SU-DHL-6 (cell line): ENCODE results near the gene P2RX3.

Experiments used
- H2AFZ ChIP-seq: fragments of 200-600 bp; sonication (generic); 2 replicates; pipeline ENCODE4 v1.6.1; 2014; ENCODE audit warnings: low read depth, mild to moderate bottlenecking, moderate library complexity, mixed read lengths, antibody characterized with exemption, low read length; ENCODE audit not compliant: severe bottlenecking
- H3F3A ChIP-seq: fragments of 200-600 bp; shearing (Covaris generic); 2 replicates; pipeline ENCODE4 v1.6.0; 2016; ENCODE audit warnings: antibody characterized with exemption, mild to moderate bottlenecking; ENCODE audit not compliant: insufficient read depth
- H3K27ac ChIP-seq: fragments of 200-600 bp; sonication (generic); 2 replicates; pipeline ENCODE4 v1.5.1; 2016; ENCODE audit warnings: low read depth, mild to moderate bottlenecking, low read length, moderate library complexity, mixed read lengths
- H3K27me3 ChIP-seq: fragments of 200-600 bp; sonication (generic), shearing (Covaris generic); 2 replicates; pipeline ENCODE4 v1.6.0; 2014; ENCODE audit warnings: mild to moderate bottlenecking, low read length
- H3K36me3 ChIP-seq: fragments of 200-600 bp; sonication (generic); 2 replicates; pipeline ENCODE4 v1.6.1; 2014; ENCODE audit warnings: mild to moderate bottlenecking, low read length, mixed read lengths
- H3K4me2 ChIP-seq: fragments of 300-600, 200-600 bp; shearing (Covaris generic), sonication (generic); 2 replicates; pipeline ENCODE4 v1.6.0; 2014; ENCODE audit warnings: low read length, low read depth, mild to moderate bottlenecking; ENCODE audit not compliant: poor library complexity, severe bottlenecking
- H3K4me3 ChIP-seq: fragments of 200-600 bp; sonication (generic); 2 replicates; pipeline ENCODE4 v1.5.1; 2014; ENCODE audit warnings: antibody characterized with exemption, low read length, mild to moderate bottlenecking, mixed read lengths; ENCODE audit not compliant: insufficient read depth, poor library complexity, severe bottlenecking
- H3K79me2 ChIP-seq: fragments of 200-600 bp; sonication (generic); 2 replicates; pipeline ENCODE4 v1.6.1; 2014; ENCODE audit warnings: mild to moderate bottlenecking, low read length, moderate library complexity; ENCODE audit not compliant: insufficient read depth
- H3K9ac ChIP-seq: fragments of 200-600 bp; sonication (generic); 2 replicates; pipeline ENCODE4 v1.7.0; 2014; ENCODE audit warnings: mild to moderate bottlenecking, low read length
- H3K9me2 ChIP-seq: fragments of 200-600 bp; sonication (generic); replicated peaks from 2 replicates; pipeline ENCODE4 v1.6.1; 2014; ENCODE audit warnings: low read length; ENCODE audit not compliant: insufficient read depth
- H3K9me3 ChIP-seq: fragments of 200-600 bp; sonication (generic); 2 replicates; pipeline ENCODE4 v1.6.1; 2014; ENCODE audit warnings: low read length, mixed read lengths; ENCODE audit not compliant: insufficient read depth
- H4K20me1 ChIP-seq: fragments of 200-600 bp; sonication (generic); 2 replicates; pipeline ENCODE4 v1.6.1; 2014; ENCODE audit warnings: low read depth, mild to moderate bottlenecking, antibody characterized with exemption, low read length, moderate library complexity, mixed read lengths
- EZH2phosphoT487 ChIP-seq: fragments of 200-600 bp; sonication (generic), shearing (Covaris generic); conservative IDR thresholded peaks from 2 replicates; pipeline ENCODE4 v1.6.1; 2018; ENCODE audit warnings: mild to moderate bottlenecking, antibody characterized with exemption, low read length, moderate library complexity, mixed read lengths
- TF ChIP-seq, protein P1 (sequence below): fragments of 200-600 bp; sonication (generic); IDR thresholded peaks from one replicate; pipeline ENCODE4 v1.5.1; 2017; ENCODE audit warnings: antibody characterized with exemption, mild to moderate bottlenecking, low read length, moderate library complexity; ENCODE audit not compliant: insufficient read depth, poor library complexity, severe bottlenecking

Gene P2RX3

DNA sequence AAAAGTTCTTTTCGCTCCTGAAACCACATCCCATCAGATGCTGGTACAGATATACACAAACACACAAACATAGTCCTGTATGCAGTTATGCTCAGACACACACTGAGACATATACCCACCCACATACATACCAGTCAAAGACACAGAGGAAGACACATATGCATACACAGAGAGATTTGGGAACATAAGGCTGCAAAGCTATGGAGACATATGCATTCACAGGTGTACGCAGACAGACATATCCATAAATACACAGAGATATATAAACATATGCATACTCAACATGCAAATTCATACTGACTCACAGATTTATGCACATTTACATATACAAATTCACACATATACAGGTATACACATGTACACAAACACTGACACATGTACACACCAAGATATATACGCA lies 36.8 kb downstream of the P2RX3 start:
- Histone ChIP-seq H2AFZ (no peak overlapping the region), H3F3A (no peaks in the 10 kb centered on the region), H3K4me2 (no peak overlapping the region), H3K9me3 (no peaks in the 10 kb centered on the region), H3K79me2 (no peaks in the 10 kb centered on the region), H3K9ac (no peak overlapping the region), H4K20me1 (no peaks in the 10 kb centered on the region), H3K27ac (no peak overlapping the region), H3K36me3 (no peaks in the 10 kb centered on the region), H3K4me3 (no peak overlapping the region), H3K27me3 (no peaks in the 10 kb centered on the region), H3K9me2 (no peaks in the 10 kb centered on the region)
- no peak for TF ChIP-seq EZH2phosphoT487
- TF ChIP-seq, protein P1, sequence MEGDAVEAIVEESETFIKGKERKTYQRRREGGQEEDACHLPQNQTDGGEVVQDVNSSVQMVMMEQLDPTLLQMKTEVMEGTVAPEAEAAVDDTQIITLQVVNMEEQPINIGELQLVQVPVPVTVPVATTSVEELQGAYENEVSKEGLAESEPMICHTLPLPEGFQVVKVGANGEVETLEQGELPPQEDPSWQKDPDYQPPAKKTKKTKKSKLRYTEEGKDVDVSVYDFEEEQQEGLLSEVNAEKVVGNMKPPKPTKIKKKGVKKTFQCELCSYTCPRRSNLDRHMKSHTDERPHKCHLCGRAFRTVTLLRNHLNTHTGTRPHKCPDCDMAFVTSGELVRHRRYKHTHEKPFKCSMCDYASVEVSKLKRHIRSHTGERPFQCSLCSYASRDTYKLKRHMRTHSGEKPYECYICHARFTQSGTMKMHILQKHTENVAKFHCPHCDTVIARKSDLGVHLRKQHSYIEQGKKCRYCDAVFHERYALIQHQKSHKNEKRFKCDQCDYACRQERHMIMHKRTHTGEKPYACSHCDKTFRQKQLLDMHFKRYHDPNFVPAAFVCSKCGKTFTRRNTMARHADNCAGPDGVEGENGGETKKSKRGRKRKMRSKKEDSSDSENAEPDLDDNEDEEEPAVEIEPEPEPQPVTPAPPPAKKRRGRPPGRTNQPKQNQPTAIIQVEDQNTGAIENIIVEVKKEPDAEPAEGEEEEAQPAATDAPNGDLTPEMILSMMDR, result no peak

- H3K9me3 ChIP-seq, result no peaks in the 10 kb centered on the region
- no peaks in the 10 kb centered on the region for H3K36me3 ChIP-seq
- no peaks in the 10 kb centered on the region for H3K9me2 ChIP-seq
- H2AFZ ChIP-seq, result no peak overlapping the region
- no peaks in the 10 kb centered on the region for H4K20me1 ChIP-seq
- TF ChIP-seq, protein P1, result no peak
- no peak for TF ChIP-seq EZH2phosphoT487
- no peak overlapping the region for H3K4me3 ChIP-seq
- no peaks in the 10 kb centered on the region for H3K27me3 ChIP-seq
- no peak overlapping the region for H3K9ac ChIP-seq
- no peaks in the 10 kb centered on the region for H3F3A ChIP-seq
- no peak overlapping the region for H3K4me2 ChIP-seq
- no peak overlapping the region for H3K27ac ChIP-seq
- no peaks in the 10 kb centered on the region for H3K79me2 ChIP-seq
These were observed 37.3 kb downstream of the P2RX3 start for GRCh38 chr11:57375490-57375889.

GRCh38 chr11:57376095-57377090 lies 38.2 kb downstream of the P2RX3 start:
- Histone ChIP-seq H3K9ac (no peak overlapping the region), H3K27me3 (no peaks in the 10 kb centered on the region), H3K36me3 (no peaks in the 10 kb centered on the region), H3K4me2 (no peak overlapping the region), H3F3A (no peaks in the 10 kb centered on the region), H3K79me2 (no peaks in the 10 kb centered on the region), H3K9me2 (no peaks in the 10 kb centered on the region), H3K4me3 (no peak overlapping the region), H4K20me1 (no peaks in the 10 kb centered on the region), H3K9me3 (no peaks in the 10 kb centered on the region), H3K27ac (no peak overlapping the region), H2AFZ (no peak overlapping the region)
- TF ChIP-seq, protein P1, result no peak
- TF ChIP-seq EZH2phosphoT487, result no peak
